ENCODE data around the gene CENPM.

Gene CENPM

GRCh38 chr22:41929418-41929810 is 17.5 kb downstream of the CENPM start:
- no peak for DNase-seq

- DNase-seq, result no peak
Observed at GRCh38 chr22:41928593-41929417, 18.1 kb downstream of the CENPM start.

- no peak for DNase-seq
Observed at GRCh38 chr22:41927813-41928212, 19.1 kb downstream of the CENPM start.

GRCh38 chr22:41925783-41926460 is 21.0 kb downstream of the CENPM start:
- DNase-seq, result peak; percentile 26 to 39

GRCh38 chr22:41923595-41924276 is 23.2 kb downstream of the CENPM start:
- no peak for DNase-seq

GRCh38 chr22:41922940-41923594 is 23.9 kb downstream of the CENPM start:
- DNase-seq, result no peak

GRCh38 chr22:41922328-41922727 is 24.6 kb downstream of the CENPM start:
- no peak for DNase-seq

- no peak for DNase-seq
Observed at GRCh38 chr22:41920271-41920976, 26.5 kb downstream of the CENPM start.

GRCh38 chr22:41919357-41920224 is 27.4 kb downstream of the CENPM start:
- peak in 1 of 2 donors; percentile 18 for DNase-seq

GRCh38 chr22:41917903-41918791 is 28.8 kb downstream of the CENPM start:
- DNase-seq, result peak; percentile 29 to 52

GRCh38 chr22:41917375-41917902 is 29.5 kb downstream of the CENPM start:
- DNase-seq, result no peak

GRCh38 chr22:41916745-41917358 is 30.1 kb downstream of the CENPM start:
- no peak for DNase-seq

- DNase-seq, result no peak
Observed at GRCh38 chr22:41915786-41916493, 31.0 kb downstream of the CENPM start.

- no peak for DNase-seq
Observed at GRCh38 chr22:41915035-41915785, 31.7 kb downstream of the CENPM start, which contains the start of gene SHISA8. SHISA8 (minus strand) TSS chr22:41915074; CDS start chr22:41914667, 407 bp downstream.

GRCh38 chr22:41914611-41915034 is 32.3 kb downstream of the CENPM start:
- no peak for DNase-seq

- DNase-seq, result no peak
Observed at GRCh38 chr22:41913842-41914534, 33.0 kb downstream of the CENPM start.

GRCh38 chr22:41913040-41913719 is 33.8 kb downstream of the CENPM start:
- DNase-seq, result no peak

All from bone marrow (tissue), 2 donors.